Sigmoid colon (tissue), 7 donors: Measurements from ENCODE around the gene NHS. TPM values are rescaled to one million over a fixed set of nuclear protein-coding genes. Genes with fewer than 3 reads are reported as not detected.
A peak's percentile ranks its signal among the peaks of the same experiment; 100 is the strongest.
"Not testable (repeated sequence)": the region's sequence is repeated elsewhere in the genome, so short reads cannot be mapped to it uniquely, and the experiment has no call there.

Source experiments
- DNase-seq: peaks from one replicate; pipeline ENCODE4 v3.0.0-alpha.2; 2019
- H3K27ac ChIP-seq, 4 donors: fragments of 200-600 bp; sonication (generic); one replicate each; pipeline ENCODE4 v1.5.1; 2016 to 2019; ENCODE audit warnings: mild to moderate bottlenecking in 1 of 4
- H3K27me3 ChIP-seq, 3 donors: fragments of 200-600 bp; sonication (generic); one replicate each; pipeline ENCODE4 v1.5.1; 2019; ENCODE audit warnings: mild to moderate bottlenecking in 1 of 3
- H3K36me3 ChIP-seq, 4 donors: fragments of 200-600 bp; sonication (generic); one replicate each; pipeline ENCODE4 v1.5.1; 2016 to 2019
- H3K4me1 ChIP-seq, 4 donors: fragments of 200-600 bp; sonication (generic); one replicate each; pipeline ENCODE4 v1.5.1; 2017 to 2019
- H3K4me3 ChIP-seq, 4 donors: fragments of 200-600 bp; sonication (generic); one replicate each; pipeline ENCODE4 v1.5.1; 2017 to 2019; ENCODE audit warnings: mild to moderate bottlenecking in 2 of 4, moderate library complexity in 1 of 4
- H3K9me3 ChIP-seq, 4 donors: fragments of 200-600 bp in 3 of 4; sonication (generic) in 3 of 4; one replicate each; pipeline versions ENCODE4 v1.5.1 to v1.6.1; 2013 to 2019
- CTCF ChIP-seq, 4 experiments: fragments of 450-650 bp in 3 of 4; fragments of 200-600 bp in 1 of 4; IDR thresholded peaks; one replicate each; pipeline ENCODE4 v1.5.1; 2016 to 2019; ENCODE audit warnings: antibody characterized with exemption in 4 of 4, mild to moderate bottlenecking in 3 of 4, moderate library complexity in 2 of 4
- EP300 ChIP-seq, 4 donors: sonication (generic); formaldehyde crosslinking; IDR thresholded peaks; one replicate each; pipeline ENCODE4 v1.6.1; 2017; ENCODE audit warnings: antibody characterized with exemption in 4 of 4
- POLR2A ChIP-seq, 2 donors: fragments of 450-650 bp; IDR thresholded peaks; one replicate each; pipeline ENCODE4 v1.6.1; 2016; ENCODE audit warnings: antibody characterized with exemption in 2 of 2, mild to moderate bottlenecking in 2 of 2, moderate library complexity in 2 of 2
- POLR2AphosphoS5 ChIP-seq, 4 donors: sonication (generic); formaldehyde crosslinking; IDR thresholded peaks; one replicate each; pipeline ENCODE4 v1.6.1; 2017; ENCODE audit warnings: antibody characterized with exemption in 4 of 4
- WGBS, 2 donors: extraction: QIAGEN DNeasy Blood & Tissue Kit; methylation state at CpG; one replicate each; pipeline ENCODE4 v1.1.7; 2013; 5-methylcytosine and 5-hydroxymethylcytosine counted together
- intact Hi-C: fragments of 100-400 bp; cut with DNase I; formaldehyde crosslinking; loops from one replicate; pipeline ENCODE4 v1.15.1; 2023
- polyA plus RNA-seq, 3 donors: library from polyadenylated mRNA; stranded (reverse); fragments of 200-250 nt; gene quantifications; one replicate each; pipeline ENCODE4 v1.2.3, GENCODE V29; 2013
- total RNA-seq, 4 donors: library from RNA; depleted of rRNA; stranded (reverse); fragments of >200 nt; gene quantifications; one replicate each; pipeline ENCODE4 v1.1.0, GENCODE V29; 2016
- donor health status: healthy with polysubstance abuse.
- donor health status: Bipolar disorder and iron deficiency.
- donor health status: healthy.

Gene NHS
- total and polyA plus RNA-seq, 7 donors: under 0.01 to 22.7 (median 9.3) TPM

DNA sequence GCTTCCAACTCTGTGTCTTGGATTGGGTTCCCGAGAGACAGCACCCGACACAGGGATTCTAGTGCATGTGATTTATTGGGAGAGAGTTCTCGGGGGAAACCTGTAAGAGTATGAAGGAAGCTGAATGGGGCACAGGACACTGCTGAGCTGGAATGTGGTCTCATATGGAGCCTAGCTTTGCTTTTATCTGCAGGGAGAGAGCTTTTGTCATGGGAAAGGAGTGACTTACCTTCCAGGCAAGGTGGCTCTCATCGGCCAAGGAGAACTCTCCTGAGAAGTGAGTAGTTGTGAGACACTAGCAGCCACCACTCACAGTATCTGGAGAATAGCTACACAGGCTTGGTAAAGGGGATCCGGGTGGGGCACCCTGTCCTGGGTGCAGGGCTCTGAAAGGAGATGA lies 124.5 kb downstream of the NHS start:
- Histone ChIP-seq H3K27me3 (no peaks in the 10 kb centered on the region), H3K4me1 (no peaks in the 10 kb centered on the region), H3K9me3 (no peaks in the 10 kb centered on the region), H3K36me3 (no peaks in the 10 kb centered on the region), H3K4me3 (no peak overlapping the region), H3K27ac (no peak overlapping the region)
- TF ChIP-seq POLR2AphosphoS5 (IDR thresholded peaks at IDR 0.05): no peak
- no peak for DNase-seq
- WGBS, 2 donors: 85 to 88% methylated on average over 5 of the region's 5 CpGs
- intact Hi-C loops: no loop called here

DNA sequence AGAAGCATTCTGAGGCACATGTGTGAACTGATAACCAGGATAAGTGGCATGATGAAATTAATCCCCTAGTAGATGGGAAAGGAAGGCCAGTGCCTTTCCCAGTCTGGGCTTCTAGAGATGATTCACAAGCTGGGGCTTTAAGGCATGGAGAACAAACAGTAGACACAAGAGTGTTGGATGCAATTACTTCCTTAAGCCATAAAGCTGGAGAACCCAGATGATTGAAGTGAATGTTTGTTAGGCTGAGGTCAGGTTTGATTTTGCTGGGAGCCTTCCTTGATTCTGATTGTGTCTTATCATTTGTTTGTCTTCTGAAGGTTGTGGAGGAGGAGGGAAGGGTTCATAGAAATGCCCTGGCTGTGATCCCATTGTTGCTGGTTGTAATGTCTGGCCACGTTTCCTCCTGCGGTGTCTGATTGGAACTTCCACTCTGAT lies 125.2 kb downstream of the NHS start:
- Histone ChIP-seq H3K4me1 (no peaks in the 10 kb centered on the region), H3K27me3 (no peaks in the 10 kb centered on the region), H3K9me3 (no peaks in the 10 kb centered on the region), H3K36me3 (no peaks in the 10 kb centered on the region), H3K27ac (no peak overlapping the region), H3K4me3 (no peak overlapping the region)
- WGBS, 2 donors: 6 to 30% methylated on average over 2 of the region's 2 CpGs
- no peak for TF ChIP-seq POLR2A (IDR thresholded peaks at IDR 0.05)
- no peak for TF ChIP-seq CTCF (IDR thresholded peaks at IDR 0.05)
- no peak for TF ChIP-seq EP300 (IDR thresholded peaks at IDR 0.05)
- no peak for TF ChIP-seq POLR2AphosphoS5 (IDR thresholded peaks at IDR 0.05)
- DNase-seq: no peak
- intact Hi-C loops: no loop called here

DNA sequence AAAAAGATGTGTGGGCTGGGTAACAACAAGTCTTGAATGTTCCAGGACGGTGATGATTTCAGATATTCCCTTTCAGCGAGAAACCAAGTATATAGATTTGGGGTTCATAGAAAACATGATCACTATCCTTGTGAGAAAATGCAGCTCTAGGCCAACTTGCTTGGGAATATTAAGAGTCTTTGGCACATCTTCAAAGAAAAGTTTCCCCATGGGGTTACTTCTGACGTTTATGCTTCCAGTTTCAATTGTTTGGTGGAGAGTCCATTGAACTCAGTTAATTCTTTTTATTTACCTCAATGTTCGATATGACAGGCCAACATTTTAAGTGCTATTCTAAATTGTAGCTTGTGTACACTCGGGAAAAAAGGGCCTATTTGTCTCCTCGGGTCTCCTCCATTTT lies 126.7 kb downstream of the NHS start:
- H3K36me3 ChIP-seq: no peaks in the 10 kb centered on the region
- H3K9me3 ChIP-seq: peaks cover 0 to 5% (median 1%) of the 10 kb centered on the region in 4 donors
- no peaks in the 10 kb centered on the region for H3K27me3 ChIP-seq
- no peaks in the 10 kb centered on the region for H3K4me1 ChIP-seq
- H3K4me3 ChIP-seq: no peak overlapping the region
- WGBS, 2 donors: 59 to 81% methylated on average over 6 of the region's 6 CpGs
- no peak overlapping the region for H3K27ac ChIP-seq
- TF ChIP-seq EP300 (IDR thresholded peaks at IDR 0.05): no peak
- intact Hi-C loops: no loop called here
- no peak for DNase-seq

DNA sequence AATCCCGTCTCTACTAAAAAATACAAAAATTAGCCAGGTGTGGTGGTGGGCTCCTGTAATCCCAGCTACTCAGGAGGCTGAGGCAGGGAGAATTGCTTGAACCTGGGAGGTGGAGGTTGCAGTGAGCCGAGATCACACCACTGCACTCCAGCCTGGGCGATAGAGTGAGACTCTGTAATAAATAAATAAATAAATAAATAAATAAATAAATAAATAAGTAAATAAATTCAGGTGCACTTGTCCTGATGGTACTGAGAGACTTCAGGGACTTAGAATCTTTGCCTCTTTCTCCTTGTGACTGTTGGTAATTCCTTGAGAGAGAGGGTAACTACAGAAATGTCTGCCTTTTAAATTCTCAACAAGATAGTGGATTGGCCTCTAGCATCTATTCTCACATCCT lies 131.4 kb downstream of the NHS start:
- DNase-seq, H3K27ac ChIP-seq, H3K36me3 ChIP-seq, intact Hi-C loops, H3K4me1 ChIP-seq, H3K9me3 ChIP-seq, H3K4me3 ChIP-seq, H3K27me3 ChIP-seq: not testable (repeated sequence)
- WGBS, 2 donors: 90 to 97% methylated on average over 3 of the region's 3 CpGs

- DNase-seq: no peak
- TF ChIP-seq POLR2A (IDR thresholded peaks at IDR 0.05): no peak
- TF ChIP-seq POLR2AphosphoS5 (IDR thresholded peaks at IDR 0.05): no peak
- TF ChIP-seq CTCF (IDR thresholded peaks at IDR 0.05): no peak
- no peak for TF ChIP-seq EP300 (IDR thresholded peaks at IDR 0.05)
- intact Hi-C loops: loop anchor here (10.0 kb wide), 1 partner anchor 57 kb away; no protein-coding TSS in a partner anchor
- no peak overlapping the region for H3K27ac ChIP-seq
- H3K36me3 ChIP-seq: no peaks in the 10 kb centered on the region
- H3K9me3 ChIP-seq: peaks cover 0 to 4% (median 1%) of the 10 kb centered on the region in 4 donors
- no peaks in the 10 kb centered on the region for H3K4me1 ChIP-seq
- H3K4me3 ChIP-seq: no peak overlapping the region
- WGBS, 2 donors: 89 to 96% methylated on average over 1 of the region's 1 CpG
- no peaks in the 10 kb centered on the region for H3K27me3 ChIP-seq
Observed at GRCh38 chrX:17511556-17511955, 136.6 kb downstream of the NHS start.

DNA sequence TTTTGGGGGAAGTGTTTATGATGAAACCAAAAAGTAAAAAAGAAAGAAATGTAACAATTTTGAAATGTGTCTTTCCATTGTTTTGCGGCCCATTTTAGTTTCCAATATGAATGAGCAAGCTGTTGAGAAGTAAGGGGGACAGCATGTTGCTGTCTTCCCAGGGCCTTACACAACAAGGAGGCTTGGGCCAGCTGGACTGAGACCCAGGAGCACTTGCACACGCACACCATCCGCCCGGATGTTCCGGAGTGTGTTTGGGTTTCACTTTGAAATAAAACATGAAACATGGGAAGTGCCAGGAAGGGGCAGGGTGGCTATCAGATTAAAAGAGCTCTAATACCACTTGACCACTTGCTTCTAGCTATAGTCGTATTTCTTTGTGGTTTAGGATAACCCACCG lies 144.4 kb downstream of the NHS start:
- intact Hi-C loops: loop anchor here (5.0 to 10.0 kb wide), 2 partner anchors 65 to 142 kb away; partner anchors contain the start of gene NHS
- TF ChIP-seq CTCF (IDR thresholded peaks at IDR 0.05): no peak
- peak in 2 of 4 donors; percentile 7 to 9 for TF ChIP-seq EP300 (IDR thresholded peaks at IDR 0.05)
- peak; percentile 55 to 67 (median 60) for TF ChIP-seq POLR2AphosphoS5 (IDR thresholded peaks at IDR 0.05)
- TF ChIP-seq POLR2A (IDR thresholded peaks at IDR 0.05): no peak
- H3K27me3 ChIP-seq: no peaks in the 10 kb centered on the region
- H3K9me3 ChIP-seq: no peaks in the 10 kb centered on the region
- peaks cover 0 to 35% (median 7%) of the 10 kb centered on the region in 4 donors for H3K4me1 ChIP-seq
- peak overlapping the region; percentile 32 to 69 (median 58) for H3K27ac ChIP-seq
- H3K36me3 ChIP-seq: no peaks in the 10 kb centered on the region
- WGBS, 2 donors: 74 to 79% methylated on average over 7 of the region's 7 CpGs
- peak; percentile 92 for DNase-seq
- H3K4me3 ChIP-seq: no peak overlapping the region
